ENCODE results near the gene PTPA. TPM values are rescaled to one million over a fixed set of nuclear protein-coding genes. Genes with fewer than 3 reads are reported as not detected.

PTPA gene
- total and polyA plus RNA-seq, 9 donors = 106 to 141 (median 122) TPM

DNA sequence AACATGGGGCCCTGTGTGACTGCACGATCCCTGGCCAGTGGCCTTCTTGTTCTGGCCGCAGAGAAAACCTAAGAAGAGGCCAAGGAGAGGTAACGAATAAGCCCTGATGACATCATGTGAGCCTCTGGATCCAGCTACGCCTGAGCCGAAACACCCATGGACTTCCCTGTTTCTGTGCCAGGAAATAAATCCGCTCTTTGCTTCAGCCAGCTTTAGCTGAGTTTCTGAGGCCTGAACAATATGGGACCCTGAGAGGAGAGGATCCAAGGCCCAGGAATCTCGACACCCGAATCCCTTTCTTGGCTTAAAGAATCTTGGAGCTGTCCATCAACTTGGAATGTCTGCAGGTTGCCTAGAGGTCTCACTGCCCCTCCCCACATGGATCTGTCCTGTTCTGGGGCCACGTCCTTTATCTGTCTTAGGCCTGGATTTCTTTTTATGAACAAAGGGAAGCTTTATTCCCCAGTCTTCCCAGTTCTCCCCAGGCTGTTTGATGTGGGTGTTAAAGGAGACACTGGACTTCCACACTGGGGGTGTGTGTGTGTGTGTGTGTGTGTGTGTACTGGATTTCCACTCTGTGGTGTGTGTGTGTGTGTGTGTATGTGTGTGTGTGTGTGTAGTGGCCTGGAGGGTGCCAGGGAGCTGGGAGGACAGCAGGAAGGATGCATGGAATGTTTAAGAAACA is 53.2 kb downstream of the PTPA start:
- Histone ChIP-seq H3K27me3 (ENCODE audit: control insufficient read depth, insufficient read depth, low read length) (no peaks in the 10 kb centered on the region), H3K9me3 (replicated peaks; ENCODE audit: control insufficient read depth, low read depth, low read length) (peaks cover 3% of the 10 kb centered on the region), H3K4me1 (ENCODE audit: control insufficient read depth, insufficient read depth, low read length) (peaks cover 32% of the 10 kb centered on the region), H3K4me3 (ENCODE audit: low read length) (no peak overlapping the region), H3K27ac (ENCODE audit: low read length) (peak overlapping the region; percentile 87), H3K36me3 (ENCODE audit: control insufficient read depth, insufficient read depth, low read length) (peaks cover 2% of the 10 kb centered on the region)
- peak; percentile 98 for DNase-seq
- 9% methylated on average over 8 of the region's 9 CpGs for WGBS (ENCODE audit: insufficient coverage)

DNA sequence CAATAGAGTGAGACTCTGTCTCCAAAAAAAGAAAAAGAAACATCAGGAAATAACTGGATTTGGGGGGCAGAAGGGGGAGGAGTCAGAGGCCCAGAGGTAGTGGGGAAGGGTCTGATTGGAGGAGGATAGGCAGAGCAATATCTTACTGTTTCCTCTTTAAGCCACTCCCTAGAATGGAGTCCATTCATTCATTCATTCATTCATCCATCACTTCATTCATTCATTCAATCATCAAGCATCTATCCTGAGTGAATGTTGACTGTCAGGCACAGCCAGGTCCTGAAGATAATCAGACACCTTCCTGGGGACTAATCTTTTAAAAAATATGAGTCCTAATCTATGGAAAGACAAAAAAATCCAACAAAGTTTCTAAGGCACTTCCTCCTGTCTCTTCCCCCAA is 54.0 kb downstream of the PTPA start:
- H3K27ac ChIP-seq (ENCODE audit: low read length) = no peak overlapping the region
- H3K36me3 ChIP-seq (ENCODE audit: control insufficient read depth, insufficient read depth, low read length) = peaks cover 2% of the 10 kb centered on the region
- no peak for DNase-seq
- H3K4me3 ChIP-seq (ENCODE audit: low read length) = no peak overlapping the region
- H3K27me3 ChIP-seq (ENCODE audit: control insufficient read depth, insufficient read depth, low read length) = no peaks in the 10 kb centered on the region
- peaks cover 32% of the 10 kb centered on the region for H3K4me1 ChIP-seq (ENCODE audit: control insufficient read depth, insufficient read depth, low read length)
- H3K9me3 ChIP-seq (replicated peaks; ENCODE audit: control insufficient read depth, low read depth, low read length) = peaks cover 3% of the 10 kb centered on the region

DNA sequence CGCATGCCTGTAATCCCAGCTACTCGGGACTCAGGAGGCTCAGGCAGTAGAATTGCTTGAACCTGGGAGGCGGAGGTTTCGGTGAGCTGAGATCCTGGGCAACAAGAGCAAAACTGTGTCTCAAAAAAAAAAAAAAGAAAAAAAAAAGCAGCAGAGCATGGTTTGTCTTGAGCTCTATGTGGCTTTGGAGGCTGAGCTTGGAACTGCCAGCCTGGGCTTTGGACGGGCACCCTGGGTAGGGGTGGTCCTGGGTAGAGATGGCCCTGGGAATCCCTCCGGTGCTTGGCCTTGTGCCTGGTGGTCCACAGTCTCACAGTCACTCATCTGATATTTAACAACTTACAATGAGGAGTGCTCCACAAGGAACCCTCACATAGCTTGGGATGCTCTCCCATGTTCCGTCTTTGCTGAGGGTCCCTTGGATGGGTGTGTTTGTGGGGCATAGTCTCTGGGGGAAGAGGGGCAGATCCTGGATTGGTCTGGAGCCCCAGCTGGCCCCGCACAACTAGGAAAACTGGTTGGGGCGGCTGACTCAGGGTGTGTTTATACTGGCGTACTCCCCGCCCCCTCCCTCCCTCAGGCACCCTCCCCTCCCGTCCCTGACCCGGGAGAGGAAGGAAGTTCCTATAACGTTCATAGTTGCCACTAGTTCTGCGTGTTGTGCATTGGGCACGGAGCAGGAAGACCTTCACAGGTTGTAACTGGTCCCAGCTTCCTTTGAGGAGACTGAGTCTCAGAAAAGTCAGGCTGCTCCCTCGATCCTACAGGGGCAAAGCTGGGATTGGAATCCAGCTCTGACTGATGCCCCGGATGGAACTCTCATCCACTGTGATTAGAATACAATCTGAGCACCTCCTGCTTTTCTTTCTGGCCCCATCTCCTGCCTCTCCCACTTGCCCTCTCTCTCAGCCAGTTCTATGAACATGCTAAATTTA is 55.7 kb downstream of the PTPA start:
- DNase-seq = peak; percentile 80
- H3K4me3 ChIP-seq (ENCODE audit: low read length) = peak overlapping the region; percentile 8
- peaks cover 2% of the 10 kb centered on the region for H3K36me3 ChIP-seq (ENCODE audit: control insufficient read depth, insufficient read depth, low read length)
- 47% methylated on average over 8 of the region's 18 CpGs for WGBS (ENCODE audit: insufficient coverage)
- H3K27ac ChIP-seq (ENCODE audit: low read length) = peak overlapping the region; percentile 82
- peaks cover 32% of the 10 kb centered on the region for H3K4me1 ChIP-seq (ENCODE audit: control insufficient read depth, insufficient read depth, low read length)
- no peaks in the 10 kb centered on the region for H3K9me3 ChIP-seq (replicated peaks; ENCODE audit: control insufficient read depth, low read depth, low read length)
- H3K27me3 ChIP-seq (ENCODE audit: control insufficient read depth, insufficient read depth, low read length) = no peaks in the 10 kb centered on the region

DNA sequence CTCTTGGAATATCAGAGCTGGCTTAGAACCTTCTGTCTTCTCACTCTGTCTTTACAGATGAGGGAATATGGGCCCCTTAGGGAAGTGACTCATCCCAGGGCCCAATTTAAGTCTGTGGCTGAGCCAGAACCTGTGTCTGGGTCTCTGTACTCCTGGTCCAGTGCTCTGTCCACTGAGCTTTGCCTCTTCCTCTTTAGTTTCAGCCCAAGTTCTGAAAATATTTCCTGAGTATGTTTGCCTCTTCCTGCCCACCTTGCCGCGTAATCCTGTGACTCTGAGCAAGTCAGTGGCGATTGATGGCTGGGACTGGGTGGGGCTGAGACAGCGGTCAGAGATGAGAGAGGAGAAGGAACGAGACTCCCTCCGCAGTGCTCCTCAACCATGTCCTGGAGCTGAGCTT is 59.0 kb downstream of the PTPA start:
- H3K27ac ChIP-seq (ENCODE audit: low read length) = no peak overlapping the region
- no peaks in the 10 kb centered on the region for H3K9me3 ChIP-seq (replicated peaks; ENCODE audit: control insufficient read depth, low read depth, low read length)
- DNase-seq = no peak
- H3K4me1 ChIP-seq (ENCODE audit: control insufficient read depth, insufficient read depth, low read length) = peaks cover 44% of the 10 kb centered on the region
- H3K36me3 ChIP-seq (ENCODE audit: control insufficient read depth, insufficient read depth, low read length) = no peaks in the 10 kb centered on the region
- peaks cover 10% of the 10 kb centered on the region for H3K27me3 ChIP-seq (ENCODE audit: control insufficient read depth, insufficient read depth, low read length)
- WGBS (ENCODE audit: insufficient coverage) = 51% methylated on average over 4 of the region's 6 CpGs
- no peak overlapping the region for H3K4me3 ChIP-seq (ENCODE audit: low read length)

DNA sequence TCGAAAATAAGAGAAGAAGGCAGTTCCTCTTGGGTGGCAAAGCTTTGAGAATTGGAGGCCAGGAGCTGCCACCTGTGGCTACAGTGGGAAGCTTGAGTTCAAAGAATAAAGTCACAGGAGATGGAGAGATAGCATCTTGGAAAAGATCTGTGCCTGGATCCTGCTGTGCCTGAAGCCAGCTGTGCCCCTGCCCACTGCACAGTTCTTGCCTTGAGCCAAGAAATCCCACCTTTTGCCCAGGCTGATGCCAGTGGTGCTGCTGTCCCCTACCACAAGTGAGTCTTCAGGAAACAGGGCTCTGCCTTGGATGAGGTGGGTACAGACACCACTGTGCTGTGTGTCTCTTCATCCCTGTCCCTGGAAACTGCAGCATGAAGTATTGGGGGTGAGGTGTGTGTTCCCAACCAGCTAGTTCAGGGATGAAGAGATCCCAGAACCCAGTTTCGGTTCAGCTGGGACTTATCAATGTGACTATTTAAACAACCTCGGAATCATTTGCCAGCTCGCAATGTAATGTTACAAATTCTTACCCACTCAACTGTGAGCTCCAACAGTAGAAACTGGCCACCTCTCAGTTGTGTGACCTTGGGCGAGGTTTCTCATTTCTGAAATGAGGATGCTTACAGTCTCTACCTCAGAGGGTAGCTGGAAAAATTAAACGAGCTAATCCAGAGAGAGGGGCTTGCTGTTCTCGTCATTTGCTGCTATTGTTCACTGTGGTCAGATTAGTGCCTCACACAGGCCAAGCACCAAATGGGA is 61.0 kb downstream of the PTPA start:
- WGBS (ENCODE audit: insufficient coverage) = 69% methylated on average over 6 of the region's 7 CpGs
- no peak overlapping the region for H3K4me3 ChIP-seq (ENCODE audit: low read length)
- H3K9me3 ChIP-seq (replicated peaks; ENCODE audit: control insufficient read depth, low read depth, low read length) = no peaks in the 10 kb centered on the region
- no peak overlapping the region for H3K27ac ChIP-seq (ENCODE audit: low read length)
- peaks cover 46% of the 10 kb centered on the region for H3K4me1 ChIP-seq (ENCODE audit: control insufficient read depth, insufficient read depth, low read length)
- DNase-seq = no peak
- peaks cover 13% of the 10 kb centered on the region for H3K27me3 ChIP-seq (ENCODE audit: control insufficient read depth, insufficient read depth, low read length)
- no peaks in the 10 kb centered on the region for H3K36me3 ChIP-seq (ENCODE audit: control insufficient read depth, insufficient read depth, low read length)

DNA sequence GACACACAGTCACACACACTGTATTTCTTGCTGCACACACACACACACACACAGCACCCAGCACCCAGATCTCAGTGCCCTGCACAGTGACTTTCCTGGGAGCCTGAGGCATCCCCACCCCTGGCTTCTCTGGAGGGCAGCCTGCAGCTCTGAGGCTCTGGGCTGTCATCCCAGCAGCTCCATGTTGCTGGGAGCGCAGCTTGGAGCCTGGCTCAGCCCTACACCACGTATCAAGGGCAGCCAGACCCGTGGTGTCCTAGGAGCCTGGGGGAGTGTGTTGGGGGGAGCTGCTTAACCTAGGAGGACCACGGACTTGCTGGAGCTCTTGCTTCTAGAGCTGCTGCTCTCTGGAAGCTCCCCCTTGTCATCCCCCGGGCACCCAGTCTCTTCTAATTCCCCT is 61.6 kb downstream of the PTPA start:
- H3K4me3 ChIP-seq (ENCODE audit: low read length) = no peak overlapping the region
- H3K4me1 ChIP-seq (ENCODE audit: control insufficient read depth, insufficient read depth, low read length) = peaks cover 40% of the 10 kb centered on the region
- peak; percentile 56 for DNase-seq
- H3K36me3 ChIP-seq (ENCODE audit: control insufficient read depth, insufficient read depth, low read length) = no peaks in the 10 kb centered on the region
- peak overlapping the region; percentile 20 for H3K27ac ChIP-seq (ENCODE audit: low read length)
- peaks cover 13% of the 10 kb centered on the region for H3K27me3 ChIP-seq (ENCODE audit: control insufficient read depth, insufficient read depth, low read length)
- WGBS (ENCODE audit: insufficient coverage) = 37% methylated on average over 2 of the region's 5 CpGs
- no peaks in the 10 kb centered on the region for H3K9me3 ChIP-seq (replicated peaks; ENCODE audit: control insufficient read depth, low read depth, low read length)

DNA sequence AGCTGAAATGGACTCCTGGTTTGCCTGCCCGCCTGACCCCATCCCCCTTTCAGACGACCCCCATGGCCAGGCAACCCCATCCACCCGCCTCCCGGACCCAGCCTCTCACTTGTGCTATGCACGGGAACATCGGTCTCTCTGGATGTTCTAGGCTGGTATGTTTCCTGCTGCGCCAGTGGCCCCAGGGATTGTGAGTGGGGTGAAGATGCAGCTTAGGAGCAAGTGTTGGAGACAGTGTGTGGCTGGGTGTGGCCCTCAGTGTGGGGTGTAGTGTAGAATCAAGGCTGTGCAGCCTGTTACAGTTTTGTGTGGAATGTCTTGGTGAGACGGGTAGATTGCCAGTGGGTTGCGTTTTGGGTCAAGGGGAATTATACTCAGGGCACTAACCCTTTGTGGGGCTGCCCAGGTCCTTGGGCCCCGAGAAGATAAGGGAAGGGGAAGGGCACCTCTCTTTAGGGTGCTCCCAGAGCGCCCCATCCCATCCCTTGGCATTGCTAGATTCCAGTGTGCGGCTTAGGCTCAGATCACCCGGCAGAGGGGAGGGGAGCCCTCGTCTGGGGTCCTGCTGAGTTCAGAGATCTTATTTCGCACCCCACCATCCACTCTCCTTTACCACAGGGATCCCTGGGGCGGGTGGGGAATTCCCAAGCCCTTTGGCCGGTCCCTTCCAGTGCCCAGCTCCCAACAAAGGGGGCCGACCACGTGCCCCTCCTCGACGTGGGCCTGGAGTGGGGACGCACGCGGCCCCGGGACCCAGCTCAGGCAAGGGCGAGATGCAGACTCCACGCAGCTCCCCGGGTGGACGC is 62.3 kb downstream of the PTPA start:
- WGBS (ENCODE audit: insufficient coverage) = 22% methylated on average over 20 of the region's 29 CpGs
- Histone ChIP-seq H3K4me3 (ENCODE audit: low read length) (peak overlapping the region; percentile 90), H3K27ac (ENCODE audit: low read length) (peak overlapping the region; percentile 20)

DNA sequence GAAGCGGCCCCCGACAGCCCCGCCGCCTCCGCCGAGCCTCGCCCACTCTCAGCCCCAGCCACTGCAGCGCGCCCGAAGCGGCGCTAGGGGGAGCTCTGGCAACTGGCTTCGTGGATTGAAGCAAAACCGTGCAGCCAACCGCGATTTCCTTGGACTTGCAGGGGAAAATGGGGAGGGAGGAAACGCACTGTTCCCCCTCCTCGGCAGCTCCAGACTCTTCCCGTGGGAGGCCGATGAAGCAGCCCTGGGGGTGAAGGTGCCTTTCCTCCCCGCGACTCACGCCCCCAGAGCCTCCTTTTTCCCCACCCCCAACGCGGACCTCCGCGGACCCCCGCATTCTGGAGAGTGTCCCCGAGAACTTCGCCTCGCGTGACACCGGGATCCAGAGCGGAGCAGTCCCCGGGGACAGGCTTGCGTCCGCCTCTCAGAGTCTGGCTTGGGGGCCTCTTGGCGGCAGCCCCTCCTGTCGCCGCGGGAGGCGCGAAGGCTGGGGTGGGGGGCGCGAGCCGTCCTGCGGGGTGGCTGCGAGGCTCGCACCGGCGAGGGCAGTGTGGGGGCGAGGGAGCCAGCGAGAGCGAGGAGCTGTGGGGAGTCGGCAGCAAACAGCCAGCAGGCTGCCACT is 63.0 kb downstream of the PTPA start:
- DNase-seq = peak; percentile 97

More for the DNA sequence above, 62.3 kb downstream of the PTPA start:
- Histone ChIP-seq H3K9me3 (replicated peaks; ENCODE audit: control insufficient read depth, low read depth, low read length) (no peaks in the 10 kb centered on the region), H3K4me1 (ENCODE audit: control insufficient read depth, insufficient read depth, low read length) (peaks cover 40% of the 10 kb centered on the region), H3K36me3 (ENCODE audit: control insufficient read depth, insufficient read depth, low read length) (no peaks in the 10 kb centered on the region), H3K27me3 (ENCODE audit: control insufficient read depth, insufficient read depth, low read length) (peaks cover 13% of the 10 kb centered on the region)
- DNase-seq = no peak

More for the DNA sequence above, 63.0 kb downstream of the PTPA start:
- no peaks in the 10 kb centered on the region for H3K9me3 ChIP-seq (replicated peaks; ENCODE audit: control insufficient read depth, low read depth, low read length)
- H3K4me1 ChIP-seq (ENCODE audit: control insufficient read depth, insufficient read depth, low read length) = peaks cover 46% of the 10 kb centered on the region
- H3K27ac ChIP-seq (ENCODE audit: low read length) = peak overlapping the region; percentile 99
- H3K36me3 ChIP-seq (ENCODE audit: control insufficient read depth, insufficient read depth, low read length) = no peaks in the 10 kb centered on the region
- peak overlapping the region; percentile 90 for H3K4me3 ChIP-seq (ENCODE audit: low read length)
- H3K27me3 ChIP-seq (ENCODE audit: control insufficient read depth, insufficient read depth, low read length) = peaks cover 14% of the 10 kb centered on the region
- WGBS (ENCODE audit: insufficient coverage) = under 1% methylated on average over 34 of the region's 55 CpGs
